ENCODE results near the gene SCYL1.

Gene SCYL1

DNA sequence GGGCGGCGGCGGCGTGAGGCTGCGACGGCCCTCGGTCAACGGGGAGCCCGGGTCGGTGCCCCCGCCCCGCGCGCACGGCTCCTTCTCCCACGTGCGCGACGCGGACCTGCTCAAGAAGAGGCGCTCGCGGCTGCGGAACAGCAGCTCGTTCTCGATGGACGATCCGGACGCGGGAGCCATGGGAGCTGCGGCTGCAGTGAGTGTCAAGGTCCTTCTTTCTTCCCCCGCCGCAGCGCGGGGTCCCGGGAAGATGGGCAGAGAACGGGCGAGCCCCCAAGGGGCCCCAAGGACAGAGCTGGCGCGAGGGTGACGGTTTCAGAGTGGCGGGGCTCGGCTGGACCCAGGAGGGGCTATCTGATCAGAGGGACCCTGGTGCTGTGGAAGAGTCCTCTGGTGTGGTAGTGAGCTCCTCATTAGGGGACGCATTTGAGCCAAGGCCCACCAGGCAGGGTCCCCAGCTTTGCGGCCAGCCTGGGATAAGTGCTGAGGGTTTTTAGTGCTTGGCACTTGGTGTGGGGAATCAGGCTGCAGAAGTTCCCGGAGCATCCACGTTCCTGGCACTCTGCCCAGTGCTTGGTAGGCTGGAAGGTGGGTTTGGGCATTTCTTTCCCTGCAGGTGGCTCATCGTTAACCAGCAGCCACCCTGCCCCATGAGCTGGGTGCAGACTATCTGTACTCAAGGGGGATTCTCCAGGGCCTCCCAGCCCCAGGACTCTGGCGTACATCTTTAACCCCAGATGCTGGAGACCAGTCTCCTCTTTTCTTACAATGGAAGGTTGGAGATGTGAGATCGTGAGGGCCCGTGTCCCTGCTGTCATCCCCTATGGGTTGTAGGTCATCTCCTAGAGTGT, 60.7 kb downstream of the SCYL1 start:
- DNase-seq (ENCODE audit: low spot score), result no peak

DNA sequence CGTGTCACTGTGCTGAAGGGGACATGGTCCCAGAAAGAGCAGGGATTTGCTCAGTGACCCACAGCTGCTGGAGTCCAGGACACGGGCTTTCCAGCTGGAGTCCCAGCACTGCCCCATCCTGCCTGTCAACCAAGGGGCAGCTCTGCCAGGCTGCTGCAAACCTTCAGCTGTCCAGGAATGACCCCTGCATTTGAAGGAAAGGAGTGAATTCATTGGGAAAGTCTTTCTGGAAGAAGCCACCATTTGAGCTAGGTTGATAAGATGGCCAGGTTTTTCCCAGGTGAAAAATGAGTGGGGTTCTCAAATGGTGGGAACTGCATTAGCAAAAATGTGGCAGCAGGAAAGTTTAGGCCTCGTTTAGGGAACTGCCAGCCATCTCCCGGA, 61.4 kb downstream of the SCYL1 start:
- DNase-seq (ENCODE audit: low spot score), result no peak

DNA sequence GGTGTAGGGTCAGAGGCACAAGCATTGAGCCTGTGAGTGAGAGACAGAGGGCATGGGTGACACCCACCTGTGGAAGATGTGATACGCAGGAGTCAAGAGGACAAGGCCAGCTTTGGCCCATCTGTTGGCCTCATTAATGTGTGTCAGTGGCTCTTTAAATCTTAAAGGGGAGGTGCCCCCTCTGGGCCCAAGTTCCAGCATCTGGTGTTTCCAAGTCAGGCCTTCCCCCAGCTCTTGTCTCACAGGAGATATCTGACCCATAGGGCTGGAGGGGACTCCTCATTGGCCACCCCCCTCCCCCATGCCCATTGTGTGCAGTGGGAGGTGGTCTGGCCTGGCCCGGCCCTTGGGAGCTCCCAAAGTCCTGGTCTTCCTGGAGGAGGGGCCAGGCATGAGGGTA, 61.8 kb downstream of the SCYL1 start:
- no peak for DNase-seq (ENCODE audit: low spot score)

Measured in activated CD4-positive, alpha-beta T cell treated with anti-CD3 and anti-CD28 coated beads, Interleukin-2, Interleukin-4, amounts not matched to agents 100 ng/mL and 50 ng/mL, durations not matched to agents 16 hours and 8 hours (primary cell).